Globus pallidus (tissue), 1 donor: ENCODE data around the gene SIPA1L3.
A peak's percentile ranks its signal among the peaks of the same experiment; 100 is the strongest.

ENCODE experiments used
- DNase-seq: peaks from one replicate; pipeline ENCODE4 v3.0.0-alpha.2; 2015; ENCODE audit warnings: low spot score

Gene SIPA1L3

GRCh38 chr19:37975596-37976515, 68.8 kb downstream of the SIPA1L3 start:
- no peak for DNase-seq

- DNase-seq, result no peak
Observed at GRCh38 chr19:37977391-37977790, 70.4 kb downstream of the SIPA1L3 start.

GRCh38 chr19:37977992-37978391, 71.0 kb downstream of the SIPA1L3 start:
- DNase-seq, result peak; percentile 81

- no peak for DNase-seq
Observed at GRCh38 chr19:37979547-37980082, 72.6 kb downstream of the SIPA1L3 start.

- DNase-seq, result no peak
Observed at GRCh38 chr19:37980419-37981170, 73.6 kb downstream of the SIPA1L3 start.

GRCh38 chr19:37981785-37982475, 74.9 kb downstream of the SIPA1L3 start:
- no peak for DNase-seq

GRCh38 chr19:37982655-37983054, 75.6 kb downstream of the SIPA1L3 start:
- no peak for DNase-seq

GRCh38 chr19:37983153-37983552, 76.1 kb downstream of the SIPA1L3 start:
- no peak for DNase-seq

- DNase-seq, result peak; percentile 86
Observed at GRCh38 chr19:37983916-37984315, 76.9 kb downstream of the SIPA1L3 start.

- DNase-seq, result no peak
Observed at GRCh38 chr19:37986048-37986750, 79.2 kb downstream of the SIPA1L3 start.

- no peak for DNase-seq
Observed at GRCh38 chr19:37987356-37988332, 80.6 kb downstream of the SIPA1L3 start.

GRCh38 chr19:37988758-37989635, 82.0 kb downstream of the SIPA1L3 start:
- DNase-seq, result no peak

GRCh38 chr19:37989855-37990254, 82.8 kb downstream of the SIPA1L3 start:
- DNase-seq, result no peak

- DNase-seq, result no peak
Observed at GRCh38 chr19:37990362-37990761, 83.4 kb downstream of the SIPA1L3 start.

GRCh38 chr19:37991176-37991835, 84.3 kb downstream of the SIPA1L3 start:
- no peak for DNase-seq

- DNase-seq, result no peak
Observed at GRCh38 chr19:37991841-37992248, 84.8 kb downstream of the SIPA1L3 start.

GRCh38 chr19:37992761-37993160, 85.8 kb downstream of the SIPA1L3 start:
- DNase-seq, result no peak

- DNase-seq, result no peak
Observed at GRCh38 chr19:37994823-37995130, 87.8 kb downstream of the SIPA1L3 start.

- no peak for DNase-seq
Observed at GRCh38 chr19:37995346-37995745, 88.3 kb downstream of the SIPA1L3 start.
